Hypothalamus (tissue), 51 donors: Measurements from ENCODE around the gene OTOP3.
A peak's percentile ranks its signal among the peaks of the same experiment; 100 is the strongest.
"Not testable (repeated sequence)": the region's sequence is repeated elsewhere in the genome, so short reads cannot be mapped to it uniquely, and the experiment has no call there.

Experiments
- DNase-seq, 51 donors: peaks; one replicate each; lab custom pipeline; 2025; lab: John Stamatoyannopoulos, UW

The OTOP3 gene, protein sequence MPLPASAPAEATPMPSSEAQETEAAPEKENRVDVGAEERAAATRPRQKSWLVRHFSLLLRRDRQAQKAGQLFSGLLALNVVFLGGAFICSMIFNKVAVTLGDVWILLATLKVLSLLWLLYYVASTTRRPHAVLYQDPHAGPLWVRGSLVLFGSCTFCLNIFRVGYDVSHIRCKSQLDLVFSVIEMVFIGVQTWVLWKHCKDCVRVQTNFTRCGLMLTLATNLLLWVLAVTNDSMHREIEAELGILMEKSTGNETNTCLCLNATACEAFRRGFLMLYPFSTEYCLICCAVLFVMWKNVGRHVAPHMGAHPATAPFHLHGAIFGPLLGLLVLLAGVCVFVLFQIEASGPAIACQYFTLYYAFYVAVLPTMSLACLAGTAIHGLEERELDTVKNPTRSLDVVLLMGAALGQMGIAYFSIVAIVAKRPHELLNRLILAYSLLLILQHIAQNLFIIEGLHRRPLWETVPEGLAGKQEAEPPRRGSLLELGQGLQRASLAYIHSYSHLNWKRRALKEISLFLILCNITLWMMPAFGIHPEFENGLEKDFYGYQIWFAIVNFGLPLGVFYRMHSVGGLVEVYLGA

GRCh38 chr17:74935585-74936469, at the start of gene OTOP3:
OTOP3 (plus strand) TSS chr17:74935898; CDS start chr17:74935922, 24 bp downstream.
- no peak for DNase-seq

DNA sequence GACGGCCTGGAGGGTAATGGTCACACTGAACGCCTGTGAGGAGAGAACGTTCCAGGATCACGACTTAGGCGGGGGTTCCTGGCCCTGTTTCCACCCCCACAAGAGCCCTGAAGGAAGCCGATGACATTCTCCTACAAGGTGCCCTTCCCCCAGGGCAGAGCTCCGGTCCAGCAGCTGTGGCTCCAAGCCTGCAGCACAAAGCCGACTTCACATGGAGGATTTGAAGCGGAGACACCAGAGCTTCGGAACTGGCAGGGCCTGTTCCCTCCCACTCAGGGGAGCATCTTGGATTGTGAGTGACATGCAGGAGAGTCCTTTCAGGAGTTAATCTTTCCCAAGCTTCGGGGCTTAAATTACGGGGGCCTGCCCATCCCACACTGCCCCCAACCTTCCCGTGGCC, 47.2 kb upstream of the OTOP3 start:
- no peak for DNase-seq

- DNase-seq = no peak
Observed at GRCh38 chr17:74890554-74890953, 45.1 kb upstream of the OTOP3 start.

GRCh38 chr17:74892013-74892841, 43.5 kb upstream of the OTOP3 start:
- no peak for DNase-seq

- peak in 2 of 51 donors; percentile 7 to 12 for DNase-seq
Observed at GRCh38 chr17:74892974-74893911, 42.5 kb upstream of the OTOP3 start, which contains the start of gene FADS6. FADS6 (minus strand) TSS chr17:74893633; CDS start chr17:74893595, 38 bp downstream.

DNA sequence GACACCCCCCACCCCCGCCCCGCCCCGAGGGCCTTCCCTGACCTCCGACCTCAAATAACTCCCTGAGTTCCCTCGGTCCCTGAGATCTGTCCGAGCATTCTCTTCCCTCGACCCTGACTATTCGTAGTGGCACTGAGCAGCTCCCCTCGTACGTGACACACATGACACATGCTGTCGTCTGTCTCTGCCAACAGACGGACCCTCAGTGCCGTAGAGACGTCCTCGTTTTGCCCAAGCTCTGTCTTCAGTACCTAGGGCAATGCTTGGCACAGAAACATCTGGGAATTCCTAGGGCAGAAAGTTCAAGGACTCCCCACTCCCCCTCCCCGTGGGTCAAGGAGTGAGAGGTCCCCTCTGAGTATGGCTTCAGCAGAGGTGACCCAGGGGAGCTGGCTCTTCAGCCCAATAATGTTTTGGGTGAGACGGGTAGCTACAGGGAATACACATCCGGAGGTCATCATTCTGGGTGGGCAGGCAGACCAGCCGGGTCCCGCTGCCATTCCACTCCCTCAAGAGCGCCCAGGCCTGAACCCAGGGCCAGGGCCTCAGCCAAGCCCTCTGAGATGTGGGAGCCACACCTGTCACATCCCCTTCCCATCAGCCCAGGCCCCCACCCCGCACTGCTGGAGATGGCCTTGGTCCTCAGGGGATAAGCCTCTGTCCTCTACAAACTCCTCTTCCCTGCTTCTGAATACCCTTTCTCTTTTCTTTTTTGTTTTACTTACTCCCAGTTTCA, 41.6 kb upstream of the OTOP3 start:
- no peak for DNase-seq

GRCh38 chr17:74898376-74898946, 37.2 kb upstream of the OTOP3 start:
- no peak for DNase-seq

DNA sequence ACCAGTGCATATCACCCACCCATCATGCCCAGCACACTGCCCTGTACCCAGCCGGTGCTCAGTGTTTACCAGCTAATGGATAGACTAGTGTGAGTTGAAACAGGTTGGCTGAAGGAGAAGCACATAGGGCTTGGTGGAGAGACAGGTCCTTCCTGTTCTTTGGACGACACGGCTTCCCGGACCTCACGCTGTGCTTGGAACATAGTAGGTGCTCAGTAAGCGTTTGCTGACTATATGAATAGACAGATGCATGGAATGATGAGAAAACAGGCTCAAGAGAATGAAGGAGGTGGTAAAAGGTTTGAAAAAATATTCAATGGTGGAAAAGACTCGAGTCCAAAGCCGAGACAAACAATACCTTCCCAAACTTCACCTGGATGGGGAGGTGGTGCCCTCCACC, 35.5 kb upstream of the OTOP3 start:
- DNase-seq = no peak

GRCh38 chr17:74901353-74902135, 34.2 kb upstream of the OTOP3 start:
- no peak for DNase-seq

GRCh38 chr17:74903034-74903433, 32.7 kb upstream of the OTOP3 start:
- DNase-seq = no peak

- DNase-seq = no peak
Observed at GRCh38 chr17:74903671-74904070, 32.0 kb upstream of the OTOP3 start.

GRCh38 chr17:74904687-74905409, 30.9 kb upstream of the OTOP3 start:
- DNase-seq = no peak

DNA sequence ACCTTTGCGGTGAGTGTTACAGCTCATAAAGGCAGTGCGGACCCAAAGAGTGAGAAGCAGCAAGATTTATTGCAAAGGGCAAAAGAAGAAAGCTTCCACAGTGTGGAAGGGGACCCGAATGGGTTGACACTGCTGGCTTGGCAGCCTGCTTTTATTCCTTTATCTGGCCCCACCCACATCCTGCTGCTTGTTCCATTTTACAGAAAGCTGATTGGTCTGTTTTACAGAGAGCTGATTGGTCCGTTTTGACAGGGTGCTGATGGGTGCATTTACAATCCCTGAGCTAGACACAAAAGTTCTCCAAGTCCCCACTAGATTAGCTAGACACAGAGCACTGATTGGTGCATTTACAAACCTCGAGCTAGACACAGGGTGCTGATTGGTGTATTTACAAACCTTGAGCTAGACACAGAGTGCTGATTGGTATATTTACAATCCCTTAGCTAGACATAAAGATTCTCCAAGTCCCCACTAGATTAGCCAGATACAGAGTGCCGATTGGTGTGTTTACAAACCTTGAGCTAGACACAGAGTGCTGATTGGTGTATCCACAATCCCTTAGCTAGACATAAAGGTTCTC, 29.4 kb upstream of the OTOP3 start:
- DNase-seq = not testable (repeated sequence)

GRCh38 chr17:74907012-74907411, 28.7 kb upstream of the OTOP3 start:
- DNase-seq = no peak

DNA sequence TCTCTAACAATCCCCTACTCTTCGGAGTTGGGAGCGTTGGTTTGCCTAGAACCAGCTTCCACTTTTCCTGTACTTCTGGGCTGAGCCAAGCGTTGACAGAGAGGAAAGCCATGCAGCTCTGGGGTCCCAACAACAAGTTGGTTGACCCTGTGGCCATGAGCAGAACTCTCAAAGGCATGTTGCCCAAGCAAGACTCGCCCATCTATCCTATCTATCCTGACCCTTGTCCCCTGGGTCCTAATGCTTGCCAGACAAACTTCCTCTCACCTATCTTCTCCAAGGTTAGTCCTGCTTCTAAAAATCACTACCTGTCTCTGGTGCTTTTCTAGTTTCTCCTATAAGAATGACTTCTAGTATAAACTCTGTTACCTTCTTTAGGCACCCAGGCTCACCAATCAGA, 26.6 kb upstream of the OTOP3 start:
- not testable (repeated sequence) for DNase-seq

DNA sequence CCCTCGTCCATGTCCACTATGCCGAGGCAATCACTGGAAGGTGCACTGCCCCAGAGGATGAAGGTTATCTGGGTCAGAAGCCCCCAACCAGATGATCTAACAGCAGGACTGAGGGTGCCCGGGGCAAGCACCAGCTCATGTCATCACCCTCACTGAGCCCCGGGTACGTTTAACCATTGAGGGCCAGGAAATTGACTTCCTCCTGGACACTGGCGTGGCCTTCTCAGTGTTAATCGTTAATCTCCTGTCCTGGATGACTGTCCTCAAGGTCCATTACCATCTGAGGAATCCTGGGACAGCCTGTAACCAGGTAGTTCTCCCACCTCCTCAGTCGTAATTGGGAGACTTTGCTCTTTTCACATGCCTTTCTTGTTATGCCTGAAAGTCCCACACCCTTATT, 24.3 kb upstream of the OTOP3 start:
- not testable (repeated sequence) for DNase-seq
